H1 (cell line): ENCODE results near the gene FBN1. TPM values are rescaled to one million over a fixed set of nuclear protein-coding genes. Genes with fewer than 3 reads are reported as not detected.

Experiments used
- CTCF ChIA-PET: fragments of 300-600 bp; sonication (Branson Sonifier 250); formaldehyde crosslinking; loops from one replicate; lab custom pipeline; 2021; ENCODE audit not compliant: partially characterized antibody; lab: Charles Lee
- POLR2A ChIA-PET: fragments of 300-600 bp; sonication (Branson Sonifier 250); formaldehyde crosslinking; loops from one replicate; lab custom pipeline; 2021; ENCODE audit warnings: inconsistent platforms; ENCODE audit not compliant: partially characterized antibody; lab: Charles Lee
- DNase-seq, 2 experiments: peaks; one replicate each; pipeline versions ENCODE4 v3.0.0 to v3.0.0-alpha.2; 2010 to 2022; ENCODE audit warnings: low spot score in 2 of 2, low read depth in 1 of 2, mixed read lengths in 1 of 2
- FAIRE-seq: peaks from 2 replicates; lab custom pipeline; 2011; peaks lifted over from hg19 to GRCh38; lab: Jason Lieb, UNC
- H2AFZ ChIP-seq: 2 replicates; pipeline ENCODE4 v1.8.1; 2012; ENCODE audit warnings: low read length, inconsistent platforms
- H2AK5ac ChIP-seq: 2 replicates; pipeline ENCODE4 v1.6.1; 2013; ENCODE audit warnings: low read depth, low read length
- H2BK120ac ChIP-seq: replicated peaks from 2 replicates; pipeline ENCODE3; 2013; ENCODE audit warnings: low read depth, low read length, inconsistent platforms
- H2BK12ac ChIP-seq: 2 replicates; pipeline ENCODE4 v1.6.1; 2013; ENCODE audit warnings: low read depth, low read length
- H2BK15ac ChIP-seq: 2 replicates; pipeline ENCODE4 v1.6.1; 2013; ENCODE audit warnings: low read length
- H2BK20ac ChIP-seq: 2 replicates; pipeline ENCODE4 v1.6.1; 2013; ENCODE audit warnings: low read length
- H2BK5ac ChIP-seq: 2 replicates; pipeline ENCODE4 v1.6.1; 2013; ENCODE audit warnings: low read depth, low read length
- H3K14ac ChIP-seq: 2 replicates; pipeline ENCODE4 v1.6.1; 2013; ENCODE audit warnings: inconsistent platforms; ENCODE audit not compliant: insufficient read length
- H3K18ac ChIP-seq: 2 replicates; pipeline ENCODE4 v1.6.1; 2013; ENCODE audit warnings: low read length; ENCODE audit errors: extremely low read depth
- H3K23ac ChIP-seq: 2 replicates; pipeline ENCODE4 v1.6.1; 2013; ENCODE audit warnings: inconsistent platforms; ENCODE audit not compliant: insufficient read length
- H3K23me2 ChIP-seq: 2 replicates; pipeline ENCODE4 v1.6.1; 2013; ENCODE audit warnings: low read depth, low read length
- H3K27ac ChIP-seq: 2 replicates; pipeline ENCODE4 v1.6.1; 2011; ENCODE audit warnings: low read depth, low read length, inconsistent platforms
- H3K27me3 ChIP-seq, 4 experiments: replicated peaks in 1 of 4; 1 replicate in 1 of 4; 2 replicates in 3 of 4; pipeline versions ENCODE4 v1.6.1 to v1.8.1; 2011 to 2013; ENCODE audit warnings: low read length in 3 of 4, mild to moderate bottlenecking in 3 of 4, inconsistent platforms in 2 of 4, mixed read lengths in 2 of 4, moderate library complexity in 1 of 4; ENCODE audit not compliant: control insufficient read depth in 3 of 4, insufficient read depth in 3 of 4; ENCODE audit errors: extremely low read depth in 1 of 4
- H3K36me3 ChIP-seq, 4 experiments: 2 replicates each; pipeline versions ENCODE4 v1.6.1 to v1.8.1; 2011 to 2013; ENCODE audit warnings: mild to moderate bottlenecking in 4 of 4, low read length in 3 of 4, moderate library complexity in 2 of 4, control low read depth in 1 of 4, inconsistent platforms in 1 of 4; ENCODE audit not compliant: insufficient read depth in 4 of 4, control insufficient read depth in 2 of 4
- H3K4ac ChIP-seq: replicated peaks from 2 replicates; pipeline ENCODE3; 2013; ENCODE audit warnings: low read length, low read depth, mixed read lengths, inconsistent platforms; ENCODE audit not compliant: insufficient read length
- H3K4me1 ChIP-seq, 4 experiments: replicated peaks in 1 of 4; 1 replicate in 1 of 4; 2 replicates in 3 of 4; pipeline versions ENCODE4 v1.6.1 to v1.8.1; 2011 to 2013; ENCODE audit warnings: low read length in 3 of 4, inconsistent platforms in 2 of 4, mixed read lengths in 1 of 4; ENCODE audit not compliant: insufficient read depth in 4 of 4, control insufficient read depth in 3 of 4
- H3K4me2 ChIP-seq, 2 experiments: 2 replicates each; pipeline versions ENCODE4 v1.6.1 to v1.8.1; 2011 to 2013; ENCODE audit warnings: low read depth in 2 of 2, low read length in 2 of 2, control low read depth in 1 of 2, inconsistent platforms in 1 of 2, mild to moderate bottlenecking in 1 of 2; ENCODE audit not compliant: insufficient read depth in 1 of 2
- H3K4me3 ChIP-seq, 4 experiments: fragments of 200-600, 300-600 bp in 1 of 4; sonication (generic), shearing (Covaris generic), sonication (Bioruptor Twin) in 1 of 4; 2 replicates each; pipeline versions ENCODE4 v1.5.1 to v1.8.1; 2011 to 2016; ENCODE audit warnings: low read length in 4 of 4, low read depth in 3 of 4, control low read depth in 2 of 4, inconsistent platforms in 2 of 4, mild to moderate bottlenecking in 2 of 4, mixed read lengths in 1 of 4, moderate library complexity in 1 of 4; ENCODE audit not compliant: insufficient read depth in 2 of 4; ENCODE audit errors: extremely low read depth in 1 of 4
- H3K56ac ChIP-seq: replicated peaks from 2 replicates; pipeline ENCODE3; 2013; ENCODE audit warnings: low read depth, mild to moderate bottlenecking, mixed read lengths, low read length, inconsistent platforms; ENCODE audit not compliant: insufficient read length
- H3K79me1 ChIP-seq: 2 replicates; pipeline ENCODE4 v1.6.1; 2013; ENCODE audit warnings: low read depth, low read length, control low read depth
- H3K79me2 ChIP-seq, 2 experiments: 2 replicates each; pipeline versions ENCODE4 v1.6.1 to v1.8.1; 2012 to 2013; ENCODE audit warnings: low read length in 2 of 2, mild to moderate bottlenecking in 2 of 2, inconsistent platforms in 1 of 2; ENCODE audit not compliant: insufficient read depth in 2 of 2, control insufficient read depth in 1 of 2
- H3K9ac ChIP-seq, 4 experiments: replicated peaks in 1 of 4; 1 replicate in 1 of 4; 2 replicates in 3 of 4; pipeline versions ENCODE4 v1.6.1 to v1.8.1; 2011 to 2013; ENCODE audit warnings: low read depth in 3 of 4, low read length in 3 of 4, control low read depth in 2 of 4, mild to moderate bottlenecking in 2 of 4, moderate library complexity in 2 of 4, inconsistent platforms in 1 of 4; ENCODE audit errors: extremely low read depth in 1 of 4
- H3K9me3 ChIP-seq, 2 experiments: 2 replicates each; pipeline versions ENCODE4 v1.6.1 to v1.8.1; 2012 to 2013; ENCODE audit warnings: mild to moderate bottlenecking in 2 of 2, moderate library complexity in 2 of 2, control low read depth in 1 of 2, inconsistent platforms in 1 of 2, low read depth in 1 of 2, low read length in 1 of 2, mixed read lengths in 1 of 2; ENCODE audit not compliant: insufficient read depth in 2 of 2
- H4K20me1 ChIP-seq, 2 experiments: replicated peaks in 1 of 2; 2 replicates each; pipeline versions ENCODE3 to v1.8.1; 2011 to 2013; ENCODE audit warnings: inconsistent platforms in 2 of 2, low read length in 2 of 2, mild to moderate bottlenecking in 1 of 2; ENCODE audit not compliant: insufficient read depth in 2 of 2, control insufficient read depth in 1 of 2
- H4K5ac ChIP-seq: 2 replicates; pipeline ENCODE4 v1.6.1; 2013; ENCODE audit warnings: low read length, low read depth, mixed read lengths, inconsistent platforms; ENCODE audit not compliant: insufficient read length
- H4K8ac ChIP-seq: 2 replicates; pipeline ENCODE4 v1.8.0; 2013; ENCODE audit warnings: mild to moderate bottlenecking, moderate library complexity, low read length, inconsistent platforms; ENCODE audit not compliant: insufficient read depth; ENCODE audit errors: extremely low read depth
- H4K91ac ChIP-seq: replicated peaks from 2 replicates; pipeline ENCODE3; 2013; ENCODE audit warnings: low read length, mixed read lengths, inconsistent platforms; ENCODE audit not compliant: insufficient read length
- GABPA ChIP-seq: IDR thresholded peaks from 2 replicates; pipeline ENCODE4 v1.6.1; 2011; ENCODE audit warnings: mild to moderate bottlenecking, low read length, moderate library complexity, borderline replicate concordance; ENCODE audit not compliant: insufficient read depth
- SIX5 ChIP-seq: IDR thresholded peaks from 2 replicates; pipeline ENCODE4 v1.6.1; 2011; ENCODE audit warnings: mild to moderate bottlenecking, low read depth, low read length
- TAF1 ChIP-seq: IDR thresholded peaks from 2 replicates; pipeline ENCODE4 v1.6.1; 2011; ENCODE audit warnings: mild to moderate bottlenecking, low read depth, low read length
- WGBS, 2 experiments: shearing (Covaris generic) in 1 of 2; methylation state at CpG; one replicate each; pipeline versions ENCODE4 v1.1.6 to v1.1.7; 2013 to 2015; ENCODE audit warnings: low lambda C conversion rate in 2 of 2, mixed read lengths in 2 of 2, inconsistent platforms in 1 of 2, low coverage in 1 of 2, missing lambda C conversion rate in 1 of 2; ENCODE audit not compliant: insufficient replicate concordance in 2 of 2, insufficient coverage in 1 of 2, insufficient read length in 1 of 2; ENCODE audit errors: extremely low coverage in 1 of 2, missing lambda C conversion rate in 1 of 2; 5-methylcytosine and 5-hydroxymethylcytosine counted together
- polyA plus RNA-seq, 7 experiments: library from polyadenylated mRNA; depleted of rRNA in 3 of 7; stranded (reverse) in 5 of 7; unstranded in 2 of 7; fragments of >200 nt in 5 of 7; fragments of 200-250 nt in 2 of 7; gene quantifications; 1 replicate in 5 of 7; 2 replicates in 1 of 7; 4 replicates in 1 of 7; pipeline versions ENCODE4 v1.2.1 to v1.2.3, GENCODE V29; 2011 to 2013; ENCODE audit warnings: missing spikeins in 2 of 7, mixed read lengths in 2 of 7
- total RNA-seq: library from RNA; stranded (reverse); fragmentation: NEBNext Ultra II Directional; extraction: Animal tissue kit (Norgen Biotek cat#: 25700); gene quantifications from 2 replicates; pipeline ENCODE4 v1.2.1, GENCODE V29; 2021

FBN1 gene
- total and polyA plus RNA-seq, 2 of the 8 experiments (the other 6 are each of a cell fraction or from before 2014, with no cell fraction given) = 3.0 to 4.0 TPM

DNA sequence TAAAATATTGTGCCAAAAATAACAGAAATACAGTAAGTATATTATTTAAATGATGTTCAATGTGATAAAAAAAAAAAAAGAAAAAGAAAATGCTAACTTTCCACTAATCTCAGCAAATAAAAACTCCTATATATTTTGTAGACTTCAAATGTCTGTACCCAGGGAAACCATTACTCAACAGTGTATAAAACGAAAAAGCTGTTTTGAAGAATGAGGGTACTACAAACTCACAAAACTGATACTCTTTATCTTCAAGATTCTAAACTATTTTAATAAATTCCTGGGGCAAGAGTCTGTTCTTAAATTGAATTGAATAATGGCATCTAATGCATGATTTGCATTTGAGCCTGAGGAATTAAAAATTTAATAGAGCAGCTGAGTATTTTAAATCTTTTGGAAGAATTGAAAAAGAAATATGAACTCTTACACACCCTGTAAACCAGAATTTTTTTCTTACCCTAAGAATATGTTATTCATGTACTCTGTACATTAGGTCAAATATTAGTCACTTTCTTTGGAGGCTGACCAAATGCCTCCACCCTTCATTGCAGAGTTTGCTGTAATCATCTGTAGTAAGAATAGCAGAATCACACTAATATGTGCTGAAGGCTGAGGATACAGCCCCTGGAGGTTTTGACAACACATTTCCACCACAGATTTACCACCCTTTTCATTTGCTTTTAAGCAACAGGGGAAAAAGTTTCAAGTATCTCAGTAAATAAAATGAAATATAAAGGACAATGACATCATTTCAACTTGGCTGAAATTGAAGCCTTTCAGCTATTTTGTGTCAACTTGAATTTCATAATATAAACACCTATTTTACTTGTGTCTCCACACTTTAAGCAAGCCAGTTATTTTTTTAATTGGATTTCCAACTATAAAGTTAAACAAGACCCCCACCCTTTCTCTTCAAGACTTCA lies 79.7 kb downstream of the FBN1 start:
- H2BK12ac ChIP-seq = no peak overlapping the region
- no peaks in the 10 kb centered on the region for H3K23me2 ChIP-seq
- no peak overlapping the region for H3K14ac ChIP-seq
- no peak overlapping the region for H3K9ac ChIP-seq
- H2BK120ac ChIP-seq = no peak overlapping the region
- H3K27me3 ChIP-seq = no peaks in the 10 kb centered on the region
- no peak overlapping the region for H2BK15ac ChIP-seq
- no peaks in the 10 kb centered on the region for H4K20me1 ChIP-seq
- H2BK20ac ChIP-seq = no peak overlapping the region
- H3K4ac ChIP-seq = no peak overlapping the region
- H4K5ac ChIP-seq = no peak overlapping the region
- DNase-seq (no peak), FAIRE-seq (no peak)
- H4K8ac ChIP-seq = no peak overlapping the region
- POLR2A ChIA-PET = no interaction called here
- no peaks in the 10 kb centered on the region for H3K9me3 ChIP-seq
- no peak overlapping the region for H3K56ac ChIP-seq
- no peak overlapping the region for H3K18ac ChIP-seq
- 71% methylated on average over 1 of the region's 1 CpG; no CpG with 5 or more reads in 1 of the 2 experiments for WGBS, 2 experiments
- CTCF ChIA-PET = no interaction called here
- no peak overlapping the region for H3K27ac ChIP-seq
- no peak overlapping the region for H3K4me3 ChIP-seq
- H3K79me2 ChIP-seq = no peaks in the 10 kb centered on the region
- no peak overlapping the region for H2BK5ac ChIP-seq
- H3K36me3 ChIP-seq = no peaks in the 10 kb centered on the region
- H3K4me2 ChIP-seq = no peak overlapping the region
- no peak overlapping the region for H2AFZ ChIP-seq
- H3K4me1 ChIP-seq = peaks cover 0 to 3% (median 0%) of the 10 kb centered on the region in 4 experiments; a peak in 1 of 7 replicates
- no peak overlapping the region for H3K23ac ChIP-seq
- H3K79me1 ChIP-seq = no peaks in the 10 kb centered on the region
- H2AK5ac ChIP-seq = no peak overlapping the region
- no peak overlapping the region for H4K91ac ChIP-seq
- TF ChIP-seq TAF1 (no peak), GABPA (no peak), SIX5 (no peak)
